Naive thymus-derived CD8-positive, alpha-beta T cell (primary cell): ENCODE measurements around the gene TNFRSF14. TPM values are rescaled to one million over a fixed set of nuclear protein-coding genes. Genes with fewer than 3 reads are reported as not detected.
A peak's percentile ranks its signal among the peaks of the same experiment; 100 is the strongest.

Experiments
- ATAC-seq, 2 donors: fragments of 150-1000 bp; cut with Tn5 transposase in 1 of 2; sonication (Bioruptor Pico), chemical (Tn5 transposase) in 1 of 2; 1 replicate in 1 of 2; 2 replicates in 1 of 2; pipeline ENCODE4 v1.10.0; 2021; ENCODE audit warnings: mild to moderate bottlenecking in 2 of 2, moderate library complexity in 2 of 2
- POLR2A ChIA-PET: fragments of 350-600 bp; sonication (Branson Sonifier 250); formaldehyde crosslinking; loops from one replicate; lab custom pipeline; 2021; ENCODE audit warnings: antibody characterized with exemption; lab: Charles Lee
- DNase-seq, 10 donors: peaks; one replicate each; pipeline versions ENCODE4 v3.0.0 to v3.0.0-alpha.2; 2020 to 2022
- H3K27ac Mint-ChIP-seq, 10 donors: one replicate each; pipeline ENCODE4 v1.8.0; 2020 to 2022; ENCODE audit warnings: mild to moderate bottlenecking in 10 of 10, mixed read lengths in 10 of 10, moderate library complexity in 4 of 10, inconsistent platforms in 1 of 10
- H3K27me3 Mint-ChIP-seq, 5 donors: one replicate each; pipeline ENCODE4 v1.8.0; 2021 to 2022; ENCODE audit warnings: mixed read lengths in 5 of 5
- H3K36me3 Mint-ChIP-seq, 3 donors: one replicate each; pipeline ENCODE4 v1.8.0; 2020 to 2022; ENCODE audit warnings: mixed read lengths in 3 of 3, mild to moderate bottlenecking in 2 of 3, inconsistent platforms in 1 of 3
- H3K4me1 Mint-ChIP-seq, 4 donors: one replicate each; pipeline ENCODE4 v1.8.0; 2021 to 2022; ENCODE audit warnings: mixed read lengths in 4 of 4
- H3K4me3 Mint-ChIP-seq, 10 donors: one replicate each; pipeline ENCODE4 v1.8.0; 2020 to 2022; ENCODE audit warnings: mild to moderate bottlenecking in 10 of 10, mixed read lengths in 10 of 10, moderate library complexity in 6 of 10, inconsistent platforms in 1 of 10
- H3K9me3 Mint-ChIP-seq, 9 donors: one replicate each; pipeline ENCODE4 v1.8.0; 2020 to 2022; ENCODE audit warnings: mixed read lengths in 9 of 9, mild to moderate bottlenecking in 3 of 9, inconsistent platforms in 1 of 9, moderate library complexity in 1 of 9
- polyA plus RNA-seq, 3 donors: library from polyadenylated mRNA; unstranded; fragments of 300-500 nt; fragmentation: Illumina TruSeq; gene quantifications; one replicate each; pipeline ENCODE4 v1.2.3, GENCODE V29; 2021
- total RNA-seq, 8 experiments: library from RNA in 2 of 8; stranded (reverse) in 2 of 8; gene quantifications; one replicate each; pipeline ENCODE4 v1.2.3 and lab custom pipeline; 2021 to 2026

Gene TNFRSF14
- total and polyA plus RNA-seq, 5 experiments from 2014 or later = 45.8 to 190 (median 61.6) TPM

GRCh38 chr1:2515763-2516080 lies 40.4 kb upstream of the TNFRSF14 start:
- DNase-seq = no peak
- peaks cover 0 to 2% (median 0%) of the 10 kb centered on the region in 4 donors for H3K4me1 Mint-ChIP-seq
- ATAC-seq = no peak
- no peaks in the 10 kb centered on the region for H3K27me3 Mint-ChIP-seq
- POLR2A ChIA-PET = interaction anchor here (0.8 to 1.1 kb wide), 3 partner anchors 8 to 9 kb away, joined by 3 read pairs; no protein-coding TSS in a partner anchor
- peak overlapping the region in 2 of 10 donors; percentile 13 to 63 for H3K27ac Mint-ChIP-seq
- H3K9me3 Mint-ChIP-seq = no peaks in the 10 kb centered on the region
- no peak overlapping the region for H3K4me3 Mint-ChIP-seq
- H3K36me3 Mint-ChIP-seq = peaks cover 0 to 53% (median 7%) of the 10 kb centered on the region in 3 donors

DNA sequence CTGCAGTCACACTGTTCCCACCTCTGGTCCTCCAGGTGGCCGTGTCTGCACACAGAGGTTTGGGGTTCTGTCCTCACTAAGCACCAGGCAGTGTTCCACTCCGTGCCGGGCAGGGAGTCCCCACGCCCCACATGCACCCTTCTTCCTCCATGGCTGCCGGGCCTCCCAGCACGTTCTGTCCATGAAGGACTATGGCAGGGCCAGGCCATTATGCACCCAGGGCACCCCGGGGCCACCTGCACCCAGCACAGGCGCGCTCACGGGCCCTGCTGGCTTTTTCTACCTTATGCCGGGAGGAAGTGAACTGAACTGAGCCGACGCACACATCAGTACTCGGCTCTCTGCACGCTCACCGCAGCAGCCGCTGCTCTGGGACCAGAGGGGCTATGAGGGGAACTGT lies 40.0 kb upstream of the TNFRSF14 start:
- POLR2A ChIA-PET = interaction anchor here (0.8 to 1.1 kb wide), 2 partner anchors 9 to 10 kb away, joined by 3 read pairs; no protein-coding TSS in a partner anchor
- Mint-ChIP-seq H3K27me3 (no peaks in the 10 kb centered on the region), H3K36me3 (peaks cover 0 to 57% (median 11%) of the 10 kb centered on the region in 3 donors)

GRCh38 chr1:2516946-2517345 lies 39.2 kb upstream of the TNFRSF14 start:
- Mint-ChIP-seq H3K27me3 (no peaks in the 10 kb centered on the region), H3K4me3 (no peak overlapping the region), H3K4me1 (peaks cover 0 to 8% (median 4%) of the 10 kb centered on the region in 4 donors), H3K27ac (peak overlapping the region in 1 of 10 donors; percentile 29), H3K9me3 (no peaks in the 10 kb centered on the region), H3K36me3 (peaks cover 0 to 57% (median 12%) of the 10 kb centered on the region in 3 donors)
- POLR2A ChIA-PET = interaction anchor here (0.7 to 0.8 kb wide), 2 partner anchors 9 to 92 kb away, joined by 3 read pairs; no protein-coding TSS in a partner anchor
- ATAC-seq (no peak), DNase-seq (no peak)

More for the DNA sequence above, 40.0 kb upstream of the TNFRSF14 start:
- no peak overlapping the region for H3K4me3 Mint-ChIP-seq
- H3K27ac Mint-ChIP-seq = peak overlapping the region in 2 of 10 donors; percentile 13 to 63
- H3K4me1 Mint-ChIP-seq = peaks cover 0 to 4% (median 2%) of the 10 kb centered on the region in 4 donors
- ATAC-seq = no peak
- no peaks in the 10 kb centered on the region for H3K9me3 Mint-ChIP-seq
- DNase-seq = no peak

DNA sequence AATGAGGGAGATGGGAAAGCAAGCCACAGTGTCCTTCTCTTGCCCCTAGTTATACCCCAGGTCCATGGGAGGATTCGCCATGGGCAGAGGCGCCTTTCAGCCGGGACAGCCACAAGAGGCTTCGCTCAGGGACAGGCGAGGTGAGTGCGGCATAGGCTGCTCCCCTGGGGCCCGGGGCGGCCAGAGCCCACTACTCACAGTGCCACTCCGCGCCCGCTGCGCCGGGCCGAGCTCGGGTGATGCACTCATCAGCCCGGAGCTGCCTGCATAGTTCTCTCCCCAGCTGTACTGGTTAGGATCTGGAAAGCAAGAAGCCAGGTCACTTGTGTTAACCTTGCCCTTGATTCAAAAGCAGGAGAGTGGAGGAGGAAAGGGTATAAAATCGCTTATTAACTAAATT lies 38.2 kb upstream of the TNFRSF14 start:
- peaks cover 8 to 18% (median 12%) of the 10 kb centered on the region in 4 donors for H3K4me1 Mint-ChIP-seq
- no peaks in the 10 kb centered on the region for H3K9me3 Mint-ChIP-seq
- peaks cover 0 to 58% (median 12%) of the 10 kb centered on the region in 3 donors for H3K36me3 Mint-ChIP-seq

DNA sequence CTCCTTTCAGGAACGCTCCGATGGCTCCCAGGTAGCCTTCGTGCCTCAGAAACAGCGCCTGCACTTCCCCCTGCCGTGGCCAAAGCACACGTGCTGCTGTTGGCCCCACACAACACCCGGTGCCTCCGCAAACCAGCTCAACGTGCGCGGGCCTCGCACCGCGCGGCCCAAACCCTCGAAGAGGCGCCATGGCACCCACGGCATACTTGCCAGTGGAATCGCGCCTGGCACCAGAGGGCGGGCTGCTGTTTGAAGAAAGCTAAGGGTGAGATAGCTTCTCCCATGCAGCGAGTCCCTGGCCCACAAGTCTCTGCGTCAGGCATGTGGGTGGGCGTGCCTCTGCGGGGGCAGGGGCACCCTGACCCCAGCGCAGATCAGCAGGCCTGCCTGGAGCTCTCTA lies 37.6 kb upstream of the TNFRSF14 start:
- Mint-ChIP-seq H3K27me3 (no peaks in the 10 kb centered on the region), H3K4me1 (peaks cover 13 to 22% (median 18%) of the 10 kb centered on the region in 4 donors), H3K36me3 (peaks cover 0 to 60% (median 12%) of the 10 kb centered on the region in 3 donors), H3K4me3 (no peak overlapping the region), H3K9me3 (no peaks in the 10 kb centered on the region), H3K27ac (no peak overlapping the region)
- POLR2A ChIA-PET = interaction anchor here (0.5 to 3.4 kb wide), 10 partner anchors 9 to 348 kb away, joined by 3 to 17 read pairs (median 4); partner anchors contain the start of gene HES5
- no peak for ATAC-seq
- DNase-seq = no peak

More for the DNA sequence above, 38.2 kb upstream of the TNFRSF14 start:
- ATAC-seq (no peak), DNase-seq (no peak)
- Mint-ChIP-seq H3K27ac (no peak overlapping the region), H3K4me3 (no peak overlapping the region), H3K27me3 (no peaks in the 10 kb centered on the region)
- POLR2A ChIA-PET = interaction anchor here (1.4 to 3.4 kb wide), 3 partner anchors 12 to 30 kb away, joined by 3 to 17 read pairs (median 7); no protein-coding TSS in a partner anchor

GRCh38 chr1:2519029-2519685 lies 37.0 kb upstream of the TNFRSF14 start:
- ATAC-seq = no peak
- Mint-ChIP-seq H3K4me1 (peaks cover 15 to 28% (median 22%) of the 10 kb centered on the region in 4 donors), H3K4me3 (no peak overlapping the region), H3K27ac (no peak overlapping the region), H3K27me3 (no peaks in the 10 kb centered on the region), H3K36me3 (peaks cover 0 to 56% (median 12%) of the 10 kb centered on the region in 3 donors), H3K9me3 (no peaks in the 10 kb centered on the region)
- POLR2A ChIA-PET = interaction anchor here (0.5 to 3.4 kb wide), 12 partner anchors 10 to 348 kb away, joined by 3 to 17 read pairs (median 5); partner anchors contain the start of genes HES5 and TNFRSF14
- no peak for DNase-seq

DNA sequence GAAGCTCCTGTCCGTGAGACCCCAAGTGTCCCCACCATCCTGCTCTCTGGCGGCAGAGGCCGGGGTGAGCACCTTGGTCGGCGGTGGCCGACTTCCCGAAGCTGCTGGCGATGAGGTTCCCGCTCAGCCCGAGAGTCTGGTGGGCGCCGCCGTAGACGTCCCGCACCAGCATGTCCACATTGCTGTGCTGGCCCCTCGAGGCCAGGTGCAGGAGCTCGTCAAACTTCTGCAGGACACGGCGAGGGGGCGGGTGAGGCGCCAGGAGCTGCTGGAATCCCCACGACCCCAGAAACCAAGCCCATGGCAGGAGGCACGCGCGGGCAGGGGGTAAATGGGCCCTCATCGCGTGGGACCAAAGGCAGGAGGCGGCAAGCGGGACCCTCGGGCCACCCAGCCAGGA lies 36.4 kb upstream of the TNFRSF14 start:
- POLR2A ChIA-PET = interaction anchor here (0.7 to 3.4 kb wide), 11 partner anchors 10 to 114 kb away, joined by 3 to 17 read pairs (median 5); partner anchors contain the start of genes HES5 and TNFRSF14
- no peak overlapping the region for H3K27ac Mint-ChIP-seq
- peaks cover 0 to 56% (median 12%) of the 10 kb centered on the region in 3 donors for H3K36me3 Mint-ChIP-seq
- H3K4me1 Mint-ChIP-seq = peaks cover 21 to 34% (median 28%) of the 10 kb centered on the region in 4 donors
- no peak for ATAC-seq
- no peak for DNase-seq
- no peaks in the 10 kb centered on the region for H3K27me3 Mint-ChIP-seq
- no peak overlapping the region for H3K4me3 Mint-ChIP-seq
- H3K9me3 Mint-ChIP-seq = no peaks in the 10 kb centered on the region

- no peak overlapping the region for H3K4me3 Mint-ChIP-seq
- no peaks in the 10 kb centered on the region for H3K9me3 Mint-ChIP-seq
- POLR2A ChIA-PET = interaction anchor here (1.0 to 3.4 kb wide), 11 partner anchors 9 to 105 kb away, joined by 3 to 17 read pairs (median 5); partner anchors contain the start of genes HES5 and TNFRSF14
- ATAC-seq = no peak
- DNase-seq = no peak
- peaks cover 25 to 39% (median 32%) of the 10 kb centered on the region in 4 donors for H3K4me1 Mint-ChIP-seq
- peaks cover 0 to 53% (median 12%) of the 10 kb centered on the region in 3 donors for H3K36me3 Mint-ChIP-seq
- no peaks in the 10 kb centered on the region for H3K27me3 Mint-ChIP-seq
- no peak overlapping the region for H3K27ac Mint-ChIP-seq
These were observed 36.0 kb upstream of the TNFRSF14 start for GRCh38 chr1:2520206-2520605.

DNA sequence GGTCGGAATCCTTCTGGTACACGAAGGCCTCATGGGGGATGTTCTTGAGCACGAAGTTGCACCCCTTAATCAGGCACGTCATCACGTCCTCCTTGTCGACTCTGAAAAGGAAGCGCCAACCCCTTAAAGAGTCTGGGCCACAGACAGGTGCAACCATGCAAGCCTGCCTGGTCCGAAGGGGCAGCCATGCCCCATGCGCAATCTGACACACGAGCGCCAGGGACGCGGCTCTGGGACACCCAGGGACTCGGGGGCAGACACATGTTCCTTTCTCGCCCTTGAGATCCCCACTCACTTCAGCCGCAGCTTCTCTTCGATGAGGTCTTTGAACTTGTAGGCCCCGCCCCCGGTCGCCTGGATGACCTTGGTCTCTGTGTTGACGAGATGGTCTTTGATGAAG lies 35.4 kb upstream of the TNFRSF14 start:
- no peaks in the 10 kb centered on the region for H3K9me3 Mint-ChIP-seq
- H3K4me1 Mint-ChIP-seq = peaks cover 25 to 40% (median 35%) of the 10 kb centered on the region in 4 donors
- no peak overlapping the region for H3K4me3 Mint-ChIP-seq
- ATAC-seq (no peak), DNase-seq (no peak)
- H3K27me3 Mint-ChIP-seq = no peaks in the 10 kb centered on the region
- peaks cover 0 to 48% (median 12%) of the 10 kb centered on the region in 3 donors for H3K36me3 Mint-ChIP-seq
- peak overlapping the region in 2 of 10 donors; percentile 69 to 81 for H3K27ac Mint-ChIP-seq
- POLR2A ChIA-PET = interaction anchor here (1.0 to 3.4 kb wide), 8 partner anchors 9 to 106 kb away, joined by 3 to 17 read pairs (median 6); partner anchors contain the start of gene TNFRSF14

DNA sequence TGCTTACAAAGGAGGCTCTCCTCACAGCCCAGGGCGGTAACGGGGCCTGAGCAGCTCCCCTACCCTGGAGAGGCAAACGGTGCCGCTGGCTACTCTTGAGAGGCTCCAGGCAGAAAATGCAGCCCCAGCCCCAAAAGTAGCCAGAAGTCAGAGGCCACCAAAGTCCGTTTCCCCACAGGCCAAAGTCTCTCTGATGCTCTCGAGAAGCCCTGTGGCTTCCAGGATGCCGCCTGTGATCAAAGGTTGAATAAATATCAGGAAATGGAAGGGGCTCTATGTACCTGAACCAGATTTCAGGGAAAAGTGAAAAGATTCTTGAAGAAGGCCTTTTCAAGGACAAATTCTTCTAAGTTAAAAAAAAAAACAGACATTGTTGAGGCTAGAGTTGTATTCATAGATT lies 33.9 kb upstream of the TNFRSF14 start:
- Mint-ChIP-seq H3K4me3 (peak overlapping the region in 3 of 10 donors; percentile 8 to 94 (median 91)), H3K36me3 (peaks cover 0 to 43% (median 12%) of the 10 kb centered on the region in 3 donors), H3K27ac (peak overlapping the region in 7 of 10 donors; percentile 77 to 98 (median 95)), H3K4me1 (peaks cover 30 to 47% (median 40%) of the 10 kb centered on the region in 4 donors), H3K27me3 (peaks cover 0 to 1% (median 0%) of the 10 kb centered on the region in 5 donors), H3K9me3 (no peaks in the 10 kb centered on the region)
- ATAC-seq (no peak), DNase-seq (no peak)
- POLR2A ChIA-PET = interaction anchor here (1.4 to 2.1 kb wide), 3 partner anchors 26 to 107 kb away, joined by 6 to 8 read pairs (median 6); no protein-coding TSS in a partner anchor

GRCh38 chr1:2523191-2523890 lies 32.8 kb upstream of the TNFRSF14 start:
- ATAC-seq (peak; percentile 26 to 30), DNase-seq (peak in 7 of 10 donors; percentile 43 to 76 (median 62))
- POLR2A ChIA-PET = interaction anchor here (0.9 to 15.0 kb wide), 19 partner anchors 8 to 334 kb away, joined by 3 to 528 read pairs (median 9); partner anchors contain the start of genes FAAP20, MORN1, PEX10 and PRXL2B
- Mint-ChIP-seq H3K27ac (peak overlapping the region; percentile 77 to 98 (median 95)), H3K36me3 (peaks cover 0 to 34% (median 12%) of the 10 kb centered on the region in 3 donors), H3K27me3 (peaks cover 0 to 1% (median 0%) of the 10 kb centered on the region in 5 donors), H3K9me3 (no peaks in the 10 kb centered on the region), H3K4me1 (peaks cover 32 to 52% (median 43%) of the 10 kb centered on the region in 4 donors), H3K4me3 (peak overlapping the region; percentile 88 to 99 (median 92))
